GM21528 (cell line): ENCODE data around the gene CSH1.
"Not testable (repeated sequence)": the region's sequence is repeated elsewhere in the genome, so short reads cannot be mapped to it uniquely, and the experiment has no call there.

ENCODE experiments used
- ATAC-seq: cut with Tn5 transposase; IDR thresholded peaks from one replicate; pipeline ENCODE4 v1.9.1; 2021; ENCODE audit warnings: mild to moderate bottlenecking, moderate library complexity; ENCODE audit not compliant: unreplicated experiment, low FRiP score

The CSH1 gene

GRCh38 chr17:63871646-63872365 lies 24.6 kb downstream of the CSH1 start:
- not testable (repeated sequence) for ATAC-seq

GRCh38 chr17:63870292-63870665 lies 26.1 kb downstream of the CSH1 start:
- not testable (repeated sequence) for ATAC-seq

- ATAC-seq: not testable (repeated sequence)
Observed at GRCh38 chr17:63869491-63870291, 26.7 kb downstream of the CSH1 start.

GRCh38 chr17:63866625-63867024 lies 29.7 kb downstream of the CSH1 start:
- not testable (repeated sequence) for ATAC-seq

GRCh38 chr17:63859257-63859656 lies 37.1 kb downstream of the CSH1 start:
- no peak for ATAC-seq

GRCh38 chr17:63856425-63856824 lies 39.9 kb downstream of the CSH1 start:
- ATAC-seq: not testable (repeated sequence)

GRCh38 chr17:63855185-63855584 lies 41.2 kb downstream of the CSH1 start:
- no peak for ATAC-seq

GRCh38 chr17:63854709-63855108 lies 41.7 kb downstream of the CSH1 start:
- no peak for ATAC-seq

- ATAC-seq: no peak
Observed at GRCh38 chr17:63853260-63853659, 43.1 kb downstream of the CSH1 start.

- ATAC-seq: no peak
Observed at GRCh38 chr17:63850401-63850800, 46.0 kb downstream of the CSH1 start.

GRCh38 chr17:63848834-63849689 lies 47.3 kb downstream of the CSH1 start:
- ATAC-seq: peak; percentile 70

- ATAC-seq: no peak
Observed at GRCh38 chr17:63847525-63848249, 48.7 kb downstream of the CSH1 start.

- ATAC-seq: no peak
Observed at GRCh38 chr17:63845509-63845908, 50.9 kb downstream of the CSH1 start.
